ENCODE results near the gene MED15.
"Not testable (repeated sequence)": the region's sequence is repeated elsewhere in the genome, so short reads cannot be mapped to it uniquely, and the experiment has no call there.

The MED15 gene

DNA sequence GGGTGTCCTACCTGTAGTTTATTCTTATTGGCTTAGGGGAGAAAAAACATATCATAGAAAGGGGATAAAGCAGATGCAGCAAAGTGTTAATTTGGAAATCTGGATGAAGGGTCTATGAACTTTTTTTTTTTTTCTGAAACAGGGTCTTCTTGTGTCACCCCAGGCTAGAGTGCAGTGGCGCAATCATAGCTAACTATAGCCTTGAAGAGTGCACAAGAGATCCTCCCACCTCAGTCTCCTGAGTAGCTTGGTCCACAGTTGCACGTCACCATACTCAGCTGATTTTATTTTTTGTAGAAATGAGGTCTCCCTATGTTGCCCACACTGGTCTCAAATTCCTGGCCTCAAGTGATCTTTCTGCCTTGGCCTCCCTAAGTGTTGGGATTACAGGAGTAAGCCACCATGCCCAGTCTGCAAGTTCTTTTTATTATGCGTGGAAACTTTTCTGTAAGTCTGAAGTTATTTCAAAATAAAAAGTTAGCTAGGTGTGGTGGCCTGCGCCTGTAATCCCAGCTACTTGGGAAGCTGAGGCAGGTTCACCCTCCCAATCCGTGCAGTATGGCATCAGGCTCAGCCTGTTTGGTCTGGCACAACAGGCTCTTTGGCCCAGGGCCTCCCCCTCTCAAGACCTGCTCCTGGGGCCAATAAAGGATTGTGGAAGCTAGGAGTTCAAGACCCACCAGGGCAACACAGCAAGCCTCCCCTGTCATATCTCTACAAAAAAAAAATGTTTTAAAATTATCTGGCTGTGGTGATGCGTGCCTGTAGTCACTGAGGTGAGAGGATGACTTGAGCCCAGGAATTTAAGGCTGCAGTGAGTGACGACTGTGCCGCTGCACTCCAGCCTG lies 111.9 kb downstream of the MED15 start:
- DNase-seq, result no peak
- TF ChIP-seq, protein P1, sequence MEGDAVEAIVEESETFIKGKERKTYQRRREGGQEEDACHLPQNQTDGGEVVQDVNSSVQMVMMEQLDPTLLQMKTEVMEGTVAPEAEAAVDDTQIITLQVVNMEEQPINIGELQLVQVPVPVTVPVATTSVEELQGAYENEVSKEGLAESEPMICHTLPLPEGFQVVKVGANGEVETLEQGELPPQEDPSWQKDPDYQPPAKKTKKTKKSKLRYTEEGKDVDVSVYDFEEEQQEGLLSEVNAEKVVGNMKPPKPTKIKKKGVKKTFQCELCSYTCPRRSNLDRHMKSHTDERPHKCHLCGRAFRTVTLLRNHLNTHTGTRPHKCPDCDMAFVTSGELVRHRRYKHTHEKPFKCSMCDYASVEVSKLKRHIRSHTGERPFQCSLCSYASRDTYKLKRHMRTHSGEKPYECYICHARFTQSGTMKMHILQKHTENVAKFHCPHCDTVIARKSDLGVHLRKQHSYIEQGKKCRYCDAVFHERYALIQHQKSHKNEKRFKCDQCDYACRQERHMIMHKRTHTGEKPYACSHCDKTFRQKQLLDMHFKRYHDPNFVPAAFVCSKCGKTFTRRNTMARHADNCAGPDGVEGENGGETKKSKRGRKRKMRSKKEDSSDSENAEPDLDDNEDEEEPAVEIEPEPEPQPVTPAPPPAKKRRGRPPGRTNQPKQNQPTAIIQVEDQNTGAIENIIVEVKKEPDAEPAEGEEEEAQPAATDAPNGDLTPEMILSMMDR (IDR thresholded peaks at IDR 0.05), result no peak
- no peaks in the 10 kb centered on the region for H3K36me3 ChIP-seq
- no peaks in the 10 kb centered on the region for H3K4me1 ChIP-seq
- H3K4me3 ChIP-seq, result no peak overlapping the region
- H3K27me3 ChIP-seq, result peaks cover 0 to 3% of the 10 kb centered on the region in 2 donors
- no peak overlapping the region for H3K27ac ChIP-seq
- no peaks in the 10 kb centered on the region for H3K9me3 ChIP-seq
- intact Hi-C loops (cut with DNase I; ENCODE audit: low total_unique reads), result no loop called here

DNA sequence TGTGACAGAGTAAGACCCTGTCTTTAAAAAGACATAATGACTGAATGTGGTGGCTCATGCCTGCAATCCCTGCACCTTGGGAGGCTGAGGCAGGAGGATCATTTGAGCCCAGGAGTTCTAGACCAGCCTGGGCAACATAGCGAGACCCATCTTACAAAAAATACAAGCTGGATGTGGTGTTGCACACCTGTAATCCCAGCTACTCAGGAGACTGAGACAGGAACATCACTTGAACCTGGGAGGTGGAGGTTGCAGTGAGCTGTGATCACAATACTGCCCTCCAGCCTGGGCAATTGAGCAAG lies 112.4 kb downstream of the MED15 start:
- intact Hi-C loops (cut with DNase I; ENCODE audit: low total_unique reads); H3K36me3 ChIP-seq; H3K27me3 ChIP-seq; DNase-seq; H3K9me3 ChIP-seq; H3K4me1 ChIP-seq; H3K27ac ChIP-seq; H3K4me3 ChIP-seq: not testable (repeated sequence)

DNA sequence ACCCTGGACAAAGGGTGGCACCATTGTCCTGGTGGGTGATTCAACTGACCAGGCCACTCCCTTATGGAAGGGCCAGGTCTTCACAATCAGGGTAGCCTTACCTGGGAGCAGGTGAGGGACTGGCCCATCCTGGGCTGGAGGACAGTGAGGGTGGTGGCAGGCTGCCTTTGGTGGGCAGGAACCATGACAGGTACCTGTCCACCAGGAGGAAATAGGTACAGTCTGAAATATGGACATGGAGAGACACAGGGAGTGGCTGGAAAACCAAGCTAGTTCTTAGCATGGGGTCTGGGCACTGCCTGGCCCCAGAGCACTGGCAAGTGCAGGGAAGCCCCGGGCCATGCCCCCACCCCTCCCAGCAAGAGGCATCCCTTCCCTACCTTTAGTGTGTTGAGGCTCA lies 113.8 kb downstream of the MED15 start:
- no peaks in the 10 kb centered on the region for H3K4me1 ChIP-seq
- TF ChIP-seq, protein P1 (IDR thresholded peaks at IDR 0.05), result no peak
- intact Hi-C loops (cut with DNase I; ENCODE audit: low total_unique reads), result no loop called here
- H3K27me3 ChIP-seq, result peaks cover 0 to 3% of the 10 kb centered on the region in 2 donors
- DNase-seq, result no peak
- no peaks in the 10 kb centered on the region for H3K36me3 ChIP-seq
- no peak overlapping the region for H3K27ac ChIP-seq
- no peaks in the 10 kb centered on the region for H3K9me3 ChIP-seq
- H3K4me3 ChIP-seq, result no peak overlapping the region

DNA sequence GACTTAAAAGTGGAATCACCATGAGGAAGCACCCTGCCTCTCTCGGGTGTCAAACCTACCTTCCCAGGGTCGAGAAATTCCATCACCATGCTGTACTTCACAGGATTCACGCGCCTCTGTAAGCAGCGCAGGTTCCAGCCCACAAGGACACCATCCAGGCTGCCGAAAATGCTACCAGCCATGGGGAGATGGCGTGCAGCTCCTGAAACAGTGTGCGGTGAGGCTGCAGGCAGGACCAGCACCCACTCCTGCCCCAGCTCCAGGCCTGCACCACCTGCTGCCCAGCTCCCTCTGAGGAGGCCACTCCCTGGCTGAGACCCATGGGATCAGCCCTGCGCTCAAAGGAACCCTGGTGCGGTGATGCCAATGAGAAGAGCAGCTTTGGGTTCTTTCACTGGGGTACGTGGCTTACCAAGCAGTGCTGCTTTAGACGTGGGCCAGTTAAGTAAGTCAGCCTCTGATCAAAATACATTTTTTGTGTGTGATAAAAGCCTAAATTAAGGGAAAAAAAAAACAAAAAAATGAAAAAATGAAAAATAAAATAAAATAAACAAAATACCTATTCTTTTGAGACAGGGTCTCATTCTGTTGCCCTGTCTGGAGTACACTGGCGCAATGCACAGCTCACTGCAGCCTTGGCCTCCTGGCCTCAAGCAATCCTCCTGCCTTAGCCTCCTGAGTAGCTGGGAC lies 115.4 kb downstream of the MED15 start:
- peaks cover 0 to 3% of the 10 kb centered on the region in 2 donors for H3K27me3 ChIP-seq
- H3K27ac ChIP-seq, result no peak overlapping the region
- no peaks in the 10 kb centered on the region for H3K36me3 ChIP-seq
- intact Hi-C loops (cut with DNase I; ENCODE audit: low total_unique reads), result no loop called here
- H3K4me1 ChIP-seq, result no peaks in the 10 kb centered on the region
- H3K9me3 ChIP-seq, result no peaks in the 10 kb centered on the region
- no peak overlapping the region for H3K4me3 ChIP-seq
- TF ChIP-seq, protein P1 (IDR thresholded peaks at IDR 0.05), result no peak
- DNase-seq, result no peak

DNA sequence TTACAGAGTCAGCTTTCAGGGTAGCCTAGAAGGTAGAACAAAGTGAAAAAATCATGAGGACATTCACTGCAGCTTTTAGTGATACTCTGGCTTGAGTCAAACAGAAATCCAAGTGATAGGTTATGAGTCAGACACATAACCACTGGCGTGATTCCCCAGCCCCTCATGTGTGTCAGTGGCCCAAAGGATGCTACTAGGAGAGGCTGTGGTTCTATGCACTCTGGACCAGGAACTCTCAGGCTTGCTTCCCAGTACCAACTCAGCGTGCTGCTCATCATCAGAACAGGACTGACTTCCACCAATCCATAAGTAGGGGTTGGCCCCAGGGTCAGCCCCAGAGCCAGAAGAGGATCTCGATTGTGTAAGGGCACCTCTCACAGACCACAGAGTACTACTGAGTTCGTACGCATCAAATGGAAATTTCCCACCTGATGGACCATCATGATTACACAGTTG lies 116.8 kb downstream of the MED15 start:
- peaks cover 0 to 3% of the 10 kb centered on the region in 2 donors for H3K27me3 ChIP-seq
- H3K36me3 ChIP-seq, result no peaks in the 10 kb centered on the region
- H3K9me3 ChIP-seq, result no peaks in the 10 kb centered on the region
- intact Hi-C loops (cut with DNase I; ENCODE audit: low total_unique reads), result no loop called here
- H3K4me1 ChIP-seq, result no peaks in the 10 kb centered on the region
- DNase-seq, result no peak
- H3K4me3 ChIP-seq, result no peak overlapping the region
- TF ChIP-seq, protein P1 (IDR thresholded peaks at IDR 0.05), result no peak
- H3K27ac ChIP-seq, result no peak overlapping the region

DNA sequence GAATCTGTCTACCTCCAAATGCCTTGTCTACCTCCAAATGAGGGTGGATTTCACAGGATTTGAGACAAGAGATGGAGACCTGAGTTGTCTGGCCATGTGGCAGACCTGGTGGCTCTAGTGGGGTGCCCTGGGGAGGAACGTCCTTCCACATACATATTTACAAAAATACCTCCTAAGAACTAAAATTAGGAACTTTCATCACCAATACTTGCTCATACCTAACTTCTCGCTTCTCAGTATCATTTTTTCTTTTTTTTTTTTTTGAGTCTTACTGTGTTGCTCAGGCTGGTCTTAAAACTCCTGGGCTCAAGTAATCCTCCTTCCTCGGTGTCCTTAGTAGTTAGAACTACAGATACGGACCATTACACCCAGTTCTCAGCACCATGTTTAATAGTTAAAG lies 117.9 kb downstream of the MED15 start:
- Histone ChIP-seq H3K4me1 (no peaks in the 10 kb centered on the region), H3K9me3 (no peaks in the 10 kb centered on the region), H3K36me3 (no peaks in the 10 kb centered on the region), H3K27ac (no peak overlapping the region), H3K4me3 (no peak overlapping the region), H3K27me3 (peaks cover 0 to 3% of the 10 kb centered on the region in 2 donors)
- intact Hi-C loops (cut with DNase I; ENCODE audit: low total_unique reads), result no loop called here
- TF ChIP-seq, protein P1 (IDR thresholded peaks at IDR 0.05), result no peak
- DNase-seq, result no peak
